ENCODE results near the gene TRIM14. TPM values are rescaled to one million over a fixed set of nuclear protein-coding genes. Genes with fewer than 3 reads are reported as not detected.
A peak's percentile ranks its signal among the peaks of the same experiment; 100 is the strongest.

TRIM14 gene
- total and polyA plus RNA-seq, 2 of the 13 experiments (the other 11 are each of a cell fraction or from before 2014, with no cell fraction given) = 9.2 to 13.0 TPM

GRCh38 chr9:98034593-98035546 lies 84.2 kb downstream of the TRIM14 start (continued):
- TF ChIP-seq ZXDC (CRISPR knock-in tag; IDR thresholded peaks at IDR 0.05) = no peak
- TF ChIP-seq ZNF350 (CRISPR knock-in tag; IDR thresholded peaks at IDR 0.05; ENCODE audit: borderline replicate concordance, low read depth) = 0 out of 2 replicates have a peak, but pooled peaks have one; percentile 18
- 0 out of 2 replicates have a peak, but pooled peaks have one; percentile 32 for TF ChIP-seq SAP130 (CRISPR knock-in tag; IDR thresholded peaks at IDR 0.05; ENCODE audit: low read depth)
- TF ChIP-seq GATA4 (IDR thresholded peaks at IDR 0.05; ENCODE audit: borderline replicate concordance, low read depth) = no peak
- no peak for TF ChIP-seq ZBTB14 (CRISPR knock-in tag; IDR thresholded peaks at IDR 0.05)
- no peak for TF ChIP-seq GTF2F1 (IDR thresholded peaks at IDR 0.05; ENCODE audit: low read length)
- TF ChIP-seq HNRNPLL (IDR thresholded peaks at IDR 0.05; ENCODE audit: low read depth, low read length, poor library complexity, severe bottlenecking) = no peak
- no peak for TF ChIP-seq ZIK1 (CRISPR knock-in tag; IDR thresholded peaks at IDR 0.05; ENCODE audit: borderline replicate concordance, low read depth)
- TF ChIP-seq FOXO4 (CRISPR knock-in tag; conservative IDR thresholded peaks at IDR 0.05) = no peak
- TF ChIP-seq ZNF616 (CRISPR knock-in tag; IDR thresholded peaks at IDR 0.05; ENCODE audit: low read depth) = no peak
- no peak for TF ChIP-seq FOXP4 (CRISPR knock-in tag; IDR thresholded peaks at IDR 0.05)
- no peak for TF ChIP-seq SRSF1 (optimal IDR thresholded peaks at IDR 0.05; ENCODE audit: low read depth, low read length)
- no peak for TF ChIP-seq HINFP (CRISPR knock-in tag; IDR thresholded peaks at IDR 0.05; ENCODE audit: low read depth)
- TF ChIP-seq RFXAP (CRISPR knock-in tag; IDR thresholded peaks at IDR 0.05; ENCODE audit: borderline replicate concordance) = no peak
- no peak for TF ChIP-seq PPARG (CRISPR knock-in tag; conservative IDR thresholded peaks at IDR 0.05)
- TF ChIP-seq PAF1 (CRISPR knock-in tag; IDR thresholded peaks at IDR 0.05) = no peak
- TF ChIP-seq NFYB (CRISPR knock-in tag; IDR thresholded peaks at IDR 0.05) = no peak
- TF ChIP-seq SRY (CRISPR knock-in tag; IDR thresholded peaks at IDR 0.05) = no peak

Data from HepG2 (cell line).